ENCODE results near the gene CBX5. TPM values are rescaled to one million over a fixed set of nuclear protein-coding genes. Genes with fewer than 3 reads are reported as not detected.
A peak's percentile ranks its signal among the peaks of the same experiment; 100 is the strongest.

Gene CBX5
- polyA plus RNA-seq, 1 of the 3 experiments (the other 2 are of a cell fraction): 11.6 TPM

- 0 out of 2 replicates have a peak, but pooled peaks have one; percentile 17 for TF ChIP-seq FOSL2 (IDR thresholded peaks at IDR 0.05; ENCODE audit: borderline replicate concordance, low read depth)
- TF ChIP-seq RFX5 (IDR thresholded peaks at IDR 0.05; ENCODE audit: low read length): no peak
- no peak; the same call in 1 of the 2 replicates for TF ChIP-seq SMC3 (IDR thresholded peaks at IDR 0.05; ENCODE audit: low read depth, low read length)
- TF ChIP-seq RXRA (IDR thresholded peaks at IDR 0.05; ENCODE audit: borderline replicate concordance, low read depth): peak; percentile 94; the same call in 1 of the 2 replicates
- TF ChIP-seq FOXJ3 (CRISPR knock-in tag; IDR thresholded peaks at IDR 0.05): no peak
- TF ChIP-seq PBX3 (IDR thresholded peaks at IDR 0.05): peak; percentile 90
- peak; percentile 57 for TF ChIP-seq JUND (IDR thresholded peaks at IDR 0.05)
- TF ChIP-seq CTCF (IDR thresholded peaks at IDR 0.05): no peak
These were observed 17.5 kb downstream of the CBX5 start (continued) for GRCh38 chr12:54262403-54262925.

GRCh38 chr12:54261815-54262402 lies 18.0 kb downstream of the CBX5 start:
- Histone ChIP-seq H3K27me3 (ENCODE audit: insufficient read depth) (no peaks in the 10 kb centered on the region), H3F3A (replicated peaks; ENCODE audit: insufficient read depth) (peaks cover 62% of the 10 kb centered on the region), H4K20me1 (ENCODE audit: insufficient read depth) (no peaks in the 10 kb centered on the region), H2AFZ (ENCODE audit: low read depth) (no peak overlapping the region), H3K4me2 (peak overlapping the region; percentile 42), H3K9me2 (no peaks in the 10 kb centered on the region), H3K9ac (peak overlapping the region; percentile 55; the same call in 1 of the 2 replicates), H3K9me3 (no peaks in the 10 kb centered on the region), H3K79me2 (ENCODE audit: insufficient read depth) (peaks cover 81% of the 10 kb centered on the region), H3K36me3 (replicated peaks in 1 of 2; ENCODE audit: control insufficient read depth in 1 of 2, insufficient read depth in 2 of 2, low read length in 1 of 2) (peaks cover 4 to 6% of the 10 kb centered on the region in 2 experiments), H3K4me1 (ENCODE audit: control insufficient read depth in 1 of 2, insufficient read depth in 2 of 2, low read depth in 1 of 2, low read length in 1 of 2) (peaks cover 30 to 49% of the 10 kb centered on the region in 2 experiments), H3K4me3 (ENCODE audit: low read depth in 2 of 2, low read length in 1 of 2) (no peak overlapping the region), H3K27ac (ENCODE audit: low read depth in 2 of 2, low read length in 1 of 2) (peak overlapping the region; percentile 78 to 99)
- ChIA-PET CTCF (interaction anchor here (1.4 kb wide), 1 partner anchor 10 kb away, joined by 6 read pairs; no protein-coding TSS in a partner anchor), POLR2A (interaction anchor here (0.5 to 4.7 kb wide), 2 partner anchors 8 to 18 kb away, joined by 3 to 36 read pairs; partner anchors contain the start of genes CBX5 and HNRNPA1)
- WGBS (ENCODE audit: low lambda C conversion rate): 70% methylated on average over 5 of the region's 5 CpGs
- no peak for DNase-seq
- no peak for TF ChIP-seq MEF2A (IDR thresholded peaks at IDR 0.05; ENCODE audit: borderline replicate concordance, low read depth)
- no peak for TF ChIP-seq FOXJ3 (CRISPR knock-in tag; IDR thresholded peaks at IDR 0.05)
- no peak for TF ChIP-seq RAD21 (IDR thresholded peaks at IDR 0.05; ENCODE audit: low read length)
- TF ChIP-seq TEAD4 (IDR thresholded peaks at IDR 0.05; ENCODE audit: borderline replicate concordance, insufficient read depth): no peak
- TF ChIP-seq GATA2 (CRISPR knock-in tag; IDR thresholded peaks at IDR 0.05): no peak
- no peak for TF ChIP-seq TCF12 (IDR thresholded peaks at IDR 0.05)
- no peak for TF ChIP-seq FOSL2 (IDR thresholded peaks at IDR 0.05; ENCODE audit: borderline replicate concordance, low read depth)
- no peak for TF ChIP-seq MXI1 (IDR thresholded peaks at IDR 0.05; ENCODE audit: low read depth, low read length)
- TF ChIP-seq POLR2AphosphoS5 (IDR thresholded peaks at IDR 0.05; ENCODE audit: low read depth, low read length): no peak
- no peak for TF ChIP-seq ZBTB33 (IDR thresholded peaks at IDR 0.05; ENCODE audit: borderline replicate concordance, low read depth)
- TF ChIP-seq RFX5 (IDR thresholded peaks at IDR 0.05; ENCODE audit: low read length): no peak

Measured in SK-N-SH (cell line).